ENCODE data around the gene CTTN. TPM values are rescaled to one million over a fixed set of nuclear protein-coding genes. Genes with fewer than 3 reads are reported as not detected.

The CTTN gene
- total and polyA plus RNA-seq, 10 of the 15 experiments (the other 5 are each of a cell fraction or from before 2014, with no cell fraction given) = 1.1 to 37.8 (median 11.8) TPM

GRCh38 chr11:70472240-70472639 lies 73.9 kb downstream of the CTTN start:
- intact Hi-C loops (cut with micrococcal nuclease; ENCODE audit: unreplicated experiment) = no loop called here
- Histone ChIP-seq H3K79me2 (ENCODE audit: control insufficient read depth, insufficient read depth, low read length) (no peaks in the 10 kb centered on the region), H3K36me3 (ENCODE audit: control insufficient read depth in 2 of 2, insufficient read depth in 2 of 2, low read length in 1 of 2) (no peaks in the 10 kb centered on the region), H3K9ac (ENCODE audit: control insufficient read depth, insufficient read depth, low read length) (no peak overlapping the region), H3K9me3 (replicated peaks; ENCODE audit: control insufficient read depth, insufficient read depth, low read length) (no peaks in the 10 kb centered on the region), H3K4me2 (ENCODE audit: control insufficient read depth, insufficient read depth) (no peak overlapping the region), H2AFZ (ENCODE audit: control insufficient read depth, low read depth, low read length) (no peak overlapping the region), H3K4me1 (ENCODE audit: control insufficient read depth, insufficient read depth, low read length) (peaks cover 19% of the 10 kb centered on the region), H4K20me1 (ENCODE audit: control insufficient read depth, insufficient read depth) (no peaks in the 10 kb centered on the region), H3K4me3 (no peak overlapping the region), H3K27me3 (replicated peaks in 1 of 2; ENCODE audit: control insufficient read depth in 2 of 2, insufficient read depth in 2 of 2, low read length in 1 of 2) (no peaks in the 10 kb centered on the region), H3K27ac (ENCODE audit: control insufficient read depth, insufficient read depth) (no peak overlapping the region)
- in situ Hi-C loops (cut with MboI) = loop anchor here (5.0 kb wide), 1 partner anchor 550 kb away; no protein-coding TSS in a partner anchor
- SMC1A ChIA-PET (ENCODE audit: uncharacterized antibody, unreplicated experiment) = interaction anchor here (1.1 kb wide), 1 partner anchor 76 kb away, joined by 3 read pairs; no protein-coding TSS in a partner anchor
- ATAC-seq (no peak), DNase-seq (ENCODE audit: low read depth, low spot score) (no peak), FAIRE-seq (no peak)
- RAD21 ChIA-PET (ENCODE audit: unreplicated experiment) = no interaction called here
- POLR2A ChIA-PET = no interaction called here
- CTCF ChIA-PET = interaction anchor here (1.0 to 1.5 kb wide), 2 partner anchors 243 to 340 kb away, joined by 4 to 9 read pairs; no protein-coding TSS in a partner anchor
- TF ChIP-seq BCL3 (IDR thresholded peaks at IDR 0.05; ENCODE audit: borderline replicate concordance, insufficient read depth, low read depth, low read length, poor library complexity, severe bottlenecking) (no peak), SREBF2 (IDR thresholded peaks at IDR 0.05; ENCODE audit: low read length) (no peak), TCF3 (IDR thresholded peaks at IDR 0.05; ENCODE audit: borderline replicate concordance, insufficient read depth, low read depth, low read length) (no peak), PKNOX1 (IDR thresholded peaks at IDR 0.05) (no peak), RB1 (IDR thresholded peaks at IDR 0.05; ENCODE audit: borderline replicate concordance) (no peak), POLR2AphosphoS2 (IDR thresholded peaks at IDR 0.05; ENCODE audit: low read depth, low read length) (no peak), ZBTB33 (IDR thresholded peaks at IDR 0.05) (no peak), POLR2A (IDR thresholded peaks at IDR 0.05; ENCODE audit: low read depth, low read length) (no peak), NRF1 (conservative IDR thresholded peaks at IDR 0.05; ENCODE audit: low read depth, low read length) (no peak), PAX8 (IDR thresholded peaks at IDR 0.05) (no peak), E2F4 (IDR thresholded peaks at IDR 0.05; ENCODE audit: low read depth, low read length) (no peak), SUPT20H (IDR thresholded peaks at IDR 0.05; ENCODE audit: borderline replicate concordance, control insufficient read depth, low read depth, low read length) (no peak), E4F1 (IDR thresholded peaks at IDR 0.05; ENCODE audit: borderline replicate concordance, partially characterized antibody) (no peak), EZH2 (IDR thresholded peaks at IDR 0.05; ENCODE audit: borderline replicate concordance, control insufficient read depth, low read depth, low read length) (no peak)
- WGBS (ENCODE audit: insufficient coverage, insufficient replicate concordance, low lambda C conversion rate, missing lambda C conversion rate) = 39% methylated on average over 9 of the region's 9 CpGs
- BruUV-seq (replicated peaks) = no TSS peak
